K562 (cell line): Measurements from ENCODE around the gene SLC33A1. TPM values are rescaled to one million over a fixed set of nuclear protein-coding genes. Genes with fewer than 3 reads are reported as not detected.

Experiments
- ATAC-seq: fragments of 200-7000 bp; cut with Tn5 transposase; 3 replicates; pipeline ENCODE4 v1.9.1; 2020; ENCODE audit warnings: moderate library complexity
- BruUV-seq: library from RNA; stranded (reverse); fragments of 400-500 nt; replicated peaks from 2 replicates; lab custom pipeline; 2021; lab: Mats Ljungman, UMichigan
- CTCF ChIA-PET: fragments of 300-600 bp; formaldehyde crosslinking; extraction: SDS; loops from one replicate; lab custom pipeline; 2021; ENCODE audit warnings: low intra/inter-chr PET ratio; lab: Yijun Ruan, JAX
- POLR2A ChIA-PET: fragments of 300-600, 350-650 bp; sonication (Branson Sonifier 250); formaldehyde crosslinking; extraction: SDS; loops from one replicate; lab custom pipeline; 2021; ENCODE audit warnings: antibody characterized with exemption, inconsistent platforms; lab: Yijun Ruan, JAX
- DNase-seq, 4 experiments: peaks; one replicate each; pipeline versions ENCODE4 v3.0.0 to v3.0.0-alpha.2; 2011 to 2018; ENCODE audit warnings: low spot score in 3 of 4, mixed read lengths in 3 of 4; ENCODE audit errors: extremely low read depth in 1 of 4
- FAIRE-seq: peaks from 2 replicates; lab custom pipeline; 2011; peaks lifted over from hg19 to GRCh38; lab: Jason Lieb, UNC
- H2AFZ ChIP-seq: 2 replicates; pipeline ENCODE4 v1.6.0; 2011; ENCODE audit warnings: low read depth, low read length, control low read depth, inconsistent platforms
- H3K27ac ChIP-seq: fragments of 200-600 bp; 3 replicates; pipeline ENCODE4 v1.8.0; 2011; ENCODE audit warnings: low read depth, mild to moderate bottlenecking, control low read depth, inconsistent platforms, low read length, moderate library complexity, mixed read lengths; ENCODE audit errors: extremely low read depth
- H3K27me3 ChIP-seq, 2 experiments: fragments of 300-600 bp in 1 of 2; 2 replicates in 1 of 2; 3 replicates in 1 of 2; pipeline versions ENCODE4 v1.6.0 to v1.8.0; 2011; ENCODE audit warnings: inconsistent platforms in 2 of 2, low read length in 2 of 2, mild to moderate bottlenecking in 1 of 2, mixed read lengths in 1 of 2, moderate library complexity in 1 of 2; ENCODE audit not compliant: control insufficient read depth in 2 of 2, insufficient read depth in 2 of 2
- H3K36me3 ChIP-seq: fragments of 300-600 bp; 3 replicates; pipeline ENCODE4 v1.8.0; 2011; ENCODE audit warnings: mild to moderate bottlenecking, low read length, inconsistent platforms; ENCODE audit not compliant: control insufficient read depth, insufficient read depth
- H3K4me1 ChIP-seq, 2 experiments: fragments of 200-600 bp in 1 of 2; replicated peaks in 1 of 2; 2 replicates in 1 of 2; 3 replicates in 1 of 2; pipeline versions ENCODE4 v1.5.1 to v1.8.0; 2011; ENCODE audit warnings: inconsistent platforms in 2 of 2, low read length in 2 of 2, mild to moderate bottlenecking in 1 of 2, mixed read lengths in 1 of 2, moderate library complexity in 1 of 2; ENCODE audit not compliant: control insufficient read depth in 2 of 2, insufficient read depth in 2 of 2
- H3K4me2 ChIP-seq: 2 replicates; pipeline ENCODE4 v1.6.1; 2011; ENCODE audit warnings: low read length, control low read depth, inconsistent platforms, mixed read lengths; ENCODE audit not compliant: insufficient read depth
- H3K4me3 ChIP-seq: fragments of 200-600 bp; sonication (generic), shearing (Covaris generic); 2 replicates; pipeline ENCODE4 v1.5.1; 2016; ENCODE audit warnings: control low read depth, inconsistent platforms
- H3K79me2 ChIP-seq: fragments of 200-600 bp; 3 replicates; pipeline ENCODE4 v1.8.0; 2011; ENCODE audit warnings: low read length, inconsistent platforms; ENCODE audit not compliant: control insufficient read depth, insufficient read depth
- H3K9ac ChIP-seq, 2 experiments: 2 replicates each; pipeline versions ENCODE4 v1.6.0 to v1.6.1; 2011; ENCODE audit warnings: low read depth in 2 of 2, low read length in 2 of 2, control low read depth in 1 of 2, inconsistent platforms in 1 of 2, mild to moderate bottlenecking in 1 of 2, mixed read lengths in 1 of 2; ENCODE audit not compliant: insufficient read depth in 1 of 2
- H3K9me1 ChIP-seq: one replicate; pipeline ENCODE4 v1.6.0; 2011; ENCODE audit warnings: inconsistent platforms, mild to moderate bottlenecking, low read length, moderate library complexity; ENCODE audit not compliant: control insufficient read depth, insufficient read depth
- H3K9me3 ChIP-seq: replicated peaks from 2 replicates; pipeline ENCODE4 v1.5.1; 2011; ENCODE audit warnings: low read depth, low read length, inconsistent platforms; ENCODE audit not compliant: control insufficient read depth, insufficient read depth
- H4K20me1 ChIP-seq: replicated peaks from 2 replicates; pipeline ENCODE4 v1.6.1; 2011; ENCODE audit warnings: low read length, inconsistent platforms, mixed read lengths; ENCODE audit not compliant: control insufficient read depth, insufficient read depth
- CBX2 ChIP-seq: fragments of 200-600 bp; sonication (generic); IDR thresholded peaks from one replicate; pipeline ENCODE4 v1.6.1; 2012; ENCODE audit warnings: mild to moderate bottlenecking, low read length, inconsistent platforms; ENCODE audit not compliant: insufficient read depth, poor library complexity, severe bottlenecking
- CTCFL ChIP-seq: IDR thresholded peaks from 2 replicates; pipeline ENCODE4 v1.6.1; 2011; ENCODE audit warnings: borderline replicate concordance, low read depth, mild to moderate bottlenecking, moderate library complexity, low read length; ENCODE audit not compliant: insufficient read depth, poor library complexity, severe bottlenecking
- E2F5 ChIP-seq: sonication (generic); formaldehyde crosslinking; IDR thresholded peaks from 2 replicates; pipeline ENCODE4 v1.8.0; 2022; ENCODE audit warnings: mild to moderate bottlenecking, missing genetic modification reagents
- GATAD2B ChIP-seq: fragments of 450-650 bp; IDR thresholded peaks from 2 replicates; pipeline ENCODE4 v1.6.1; 2017; ENCODE audit warnings: mild to moderate bottlenecking, borderline replicate concordance
- ILF3 ChIP-seq: fragments of 450-650 bp; IDR thresholded peaks from 2 replicates; pipeline ENCODE4 v1.6.1; 2018; ENCODE audit warnings: antibody characterized with exemption, mild to moderate bottlenecking, moderate library complexity, borderline replicate concordance
- LEF1 ChIP-seq: fragments of 450-650 bp; IDR thresholded peaks from 2 replicates; pipeline ENCODE4 v1.6.1; 2016; ENCODE audit warnings: mild to moderate bottlenecking
- NELFE ChIP-seq: IDR thresholded peaks from 2 replicates; pipeline ENCODE4 v1.6.1; 2011; ENCODE audit warnings: mild to moderate bottlenecking; ENCODE audit not compliant: insufficient read depth, insufficient read length
- PHF8 ChIP-seq: fragments of 200-600 bp; sonication (generic); IDR thresholded peaks from 2 replicates; pipeline ENCODE4 v1.6.1; 2012; ENCODE audit warnings: mixed run types, mild to moderate bottlenecking, inconsistent platforms, low read length, moderate library complexity, borderline replicate concordance
- PHTF2 ChIP-seq: fragments of 250-450 bp; sonication (Bioruptor Pico); IDR thresholded peaks from 2 replicates; pipeline ENCODE4 v1.5.0; 2021; ENCODE audit warnings: mild to moderate bottlenecking
- PTRF ChIP-seq: fragments of 450-650 bp; IDR thresholded peaks from 2 replicates; pipeline ENCODE4 v1.6.1; 2016; ENCODE audit warnings: mild to moderate bottlenecking, missing genetic modification characterization, missing compliant biosample characterization
- TAF1 ChIP-seq: IDR thresholded peaks from 2 replicates; pipeline ENCODE4 v1.6.1; 2011; ENCODE audit warnings: mild to moderate bottlenecking, low read length, moderate library complexity; ENCODE audit not compliant: insufficient read depth, control insufficient read depth, severe bottlenecking; ENCODE audit errors: extremely low read depth
- TAF7 ChIP-seq: fragments of 450-650 bp; IDR thresholded peaks from 2 replicates; pipeline ENCODE4 v1.6.1; 2016; ENCODE audit warnings: missing genetic modification characterization, missing compliant biosample characterization
- TARDBP ChIP-seq: fragments of 450-650 bp; IDR thresholded peaks from 2 replicates; pipeline ENCODE4 v1.6.1; 2016
- THAP7 ChIP-seq: fragments of 250-450 bp; sonication (Bioruptor Pico); IDR thresholded peaks from 2 replicates; pipeline ENCODE4 v1.5.0; 2021
- ZNF174 ChIP-seq: fragments of 250-450 bp; sonication (Bioruptor Pico); IDR thresholded peaks from 2 replicates; pipeline ENCODE4 v1.4.0; 2020; ENCODE audit warnings: mild to moderate bottlenecking
- ZNF232 ChIP-seq: sonication (generic); formaldehyde crosslinking; IDR thresholded peaks from 2 replicates; pipeline ENCODE4 v1.8.0; 2022; ENCODE audit warnings: mild to moderate bottlenecking, missing genetic modification reagents
- ZNF324 ChIP-seq: fragments of 250-450 bp; sonication (Bioruptor Pico); IDR thresholded peaks from 2 replicates; pipeline ENCODE4 v1.4.0; 2020; ENCODE audit warnings: mild to moderate bottlenecking
- ZNF695 ChIP-seq: fragments of 450-650 bp; formaldehyde crosslinking; IDR thresholded peaks from 2 replicates; pipeline ENCODE4 v1.4.0; 2020; ENCODE audit warnings: mild to moderate bottlenecking, moderate library complexity
- WGBS: fragments of 100-300 bp; shearing (Covaris generic); methylation state at CpG from one replicate; pipeline ENCODE4 v1.1.6; 2016; ENCODE audit warnings: low coverage, mixed read lengths; ENCODE audit not compliant: insufficient coverage; ENCODE audit errors: missing lambda C conversion rate; 5-methylcytosine and 5-hydroxymethylcytosine counted together
- in situ Hi-C: fragments of 300-500 bp; cut with MboI; formaldehyde crosslinking; loops from 4 replicates; pipeline ENCODE4 v1.15.0; 2018; ENCODE audit warnings: inconsistent platforms, mixed read lengths
- intact Hi-C: fragments of 100-400 bp; cut with micrococcal nuclease; formaldehyde crosslinking; loops from 2 replicates; pipeline ENCODE4 v1.14.2; 2022
- polyA plus RNA-seq, 8 experiments: library from polyadenylated mRNA; depleted of rRNA in 4 of 8; stranded (reverse) in 5 of 8; unstranded in 3 of 8; fragments of >200 nt; fragmentation: Nextera tagmentation in 2 of 8; fragmentation: Illumina TruSeq in 1 of 8; extraction: Ambion mirVana in 2 of 8; extraction: Trizol in 1 of 8; gene quantifications; 2 replicates each; pipeline versions ENCODE4 v1.2.1 to v1.2.3, GENCODE V29; 2011 to 2014; ENCODE audit warnings: inconsistent platforms in 1 of 8, missing spikeins in 1 of 8
- total RNA-seq, 7 experiments: library from RNA; depleted of rRNA in 6 of 7; stranded (reverse); fragments of >200 nt in 6 of 7; fragmentation: Illumina TruSeq in 2 of 7; extraction: Trizol in 2 of 7; gene quantifications; 2 replicates each; pipeline versions ENCODE4 v1.2.1 to v1.2.3, GENCODE V29; 2011 to 2021; ENCODE audit warnings: low replicate concordance in 1 of 7

The SLC33A1 gene
- total and polyA plus RNA-seq, 9 of the 15 experiments (the other 6 are each of a cell fraction or from before 2014, with no cell fraction given) = 6.2 to 26.8 (median 19.6) TPM

- Histone ChIP-seq H3K27ac (peak overlapping the region; percentile 99), H3K9me3 (no peaks in the 10 kb centered on the region), H2AFZ (peak overlapping the region; percentile 78), H3K4me2 (peak overlapping the region; percentile 84), H3K36me3 (peaks cover 9% of the 10 kb centered on the region; the same call in 2 of the 3 replicates), H3K27me3 (no peaks in the 10 kb centered on the region), H4K20me1 (peaks cover 3% of the 10 kb centered on the region; the same call in 1 of the 2 replicates), H3K4me3 (peak overlapping the region; percentile 99), H3K9ac (peak overlapping the region; percentile 95 to 100), H3K79me2 (peaks cover 60% of the 10 kb centered on the region), H3K4me1 (peaks cover 22% of the 10 kb centered on the region in 2 experiments; a peak in 4 of 5 replicates), H3K9me1 (no peaks in the 10 kb centered on the region)
- BruUV-seq = no TSS peak
- in situ Hi-C loops (loop anchor here (25.0 kb wide), 2 partner anchors 509 to 1559 kb away; partner anchors contain the start of gene DHX36), intact Hi-C loops (loop anchor here (2.0 to 5.0 kb wide), 3 partner anchors 16 to 111 kb away; partner anchors contain the start of gene SLC33A1)
- DNase-seq (peak; percentile 61 to 73 (median 70)), FAIRE-seq (no peak), ATAC-seq (peak; percentile 64)
- whole genome bisulfite sequencing = 2% methylated on average over 46 of the region's 85 CpGs
- ChIA-PET POLR2A (interaction anchor here (0.6 to 5.8 kb wide), 11 partner anchors 8 to 128 kb away, joined by 3 to 64 read pairs (median 3); partner anchors contain the start of genes C3orf33 and SLC33A1), CTCF (interaction anchor here (0.6 to 1.5 kb wide), 4 partner anchors 18 to 518 kb away, joined by 3 to 6 read pairs (median 4); partner anchors contain the start of gene C3orf33)
- TF ChIP-seq ILF3 = no peak
- TF ChIP-seq CTCFL = peak; percentile 80
- peak; percentile 40 for TF ChIP-seq TAF1
- 0 out of 2 replicates have a peak, but pooled peaks have one; percentile 63 for TF ChIP-seq GATAD2B
- no peak for TF ChIP-seq LEF1
- TF ChIP-seq THAP7 (CRISPR knock-in tag) = no peak
- TF ChIP-seq PHF8 = peak; percentile 54; the same call in 1 of the 2 replicates
- TF ChIP-seq NELFE = no peak
- TF ChIP-seq TAF7 (tag) = no peak
- TF ChIP-seq ZNF232 (CRISPR knock-in tag) = no peak
- TF ChIP-seq ZNF174 = no peak
- TF ChIP-seq TARDBP = no peak
- TF ChIP-seq E2F5 (CRISPR knock-in tag) = 0 out of 2 replicates have a peak, but pooled peaks have one; percentile 56
- TF ChIP-seq CBX2 = no peak
- no peak for TF ChIP-seq PHTF2 (CRISPR knock-in tag)
- TF ChIP-seq PTRF (tag) = no peak
- no peak for TF ChIP-seq ZNF695
- TF ChIP-seq ZNF324 (CRISPR knock-in tag) = no peak
Measured at GRCh38 chr3:155870945-155871745, 16.9 kb upstream of the SLC33A1 start.
